ENCODE results near the gene ZNF260.

ZNF260 gene

DNA sequence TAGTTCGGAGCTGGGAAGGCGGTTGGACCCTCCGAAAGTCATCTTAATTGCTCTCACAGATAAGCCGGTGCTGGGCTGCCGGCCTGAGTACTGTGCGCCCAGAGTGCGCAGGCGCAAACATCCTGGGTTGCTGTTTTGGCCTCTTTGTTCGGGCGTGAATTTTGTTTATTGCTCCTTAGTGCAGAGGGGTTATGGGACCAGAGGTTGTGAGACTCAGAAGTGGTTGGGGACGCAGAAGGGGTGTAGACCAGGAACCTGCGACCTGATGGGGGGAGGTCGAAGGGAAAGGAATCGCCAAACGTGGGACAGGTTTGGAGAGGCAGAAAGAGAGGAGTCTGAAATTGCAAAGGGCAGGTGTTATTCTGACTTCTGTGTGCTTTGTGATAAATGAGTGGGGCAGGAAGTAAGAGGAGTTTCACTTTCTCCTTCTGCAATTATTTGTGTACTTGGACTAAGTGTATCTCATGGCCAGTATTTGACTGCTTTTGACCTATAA, 38.1 kb downstream of the ZNF260 start:
- no peak for DNase-seq (ENCODE audit: low read depth)

- DNase-seq (ENCODE audit: low read depth): peak; percentile 87
Observed at GRCh38 chr19:36489118-36489919, 38.8 kb downstream of the ZNF260 start, which contains the start of gene ZNF566. Gene ZNF566 (minus strand): TSS chr19:36489561. CDS start chr19:36476557, 13,004 bp downstream.

DNA sequence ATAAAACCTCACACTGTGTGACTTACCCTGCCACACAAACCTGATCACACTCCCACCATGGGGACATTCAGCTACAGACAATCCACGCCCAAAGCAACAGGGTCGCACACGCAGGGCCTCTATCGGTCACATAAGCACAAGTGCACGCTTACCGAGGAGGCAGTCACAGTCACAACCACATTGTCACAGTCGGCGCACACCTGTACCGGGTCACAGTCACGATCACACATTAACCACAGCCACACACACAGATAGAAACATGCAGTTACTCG, 39.3 kb downstream of the ZNF260 start:
- no peak for DNase-seq (ENCODE audit: low read depth)

GRCh38 chr19:36488118-36488845, 39.8 kb downstream of the ZNF260 start:
- no peak for DNase-seq (ENCODE audit: low read depth)

DNA sequence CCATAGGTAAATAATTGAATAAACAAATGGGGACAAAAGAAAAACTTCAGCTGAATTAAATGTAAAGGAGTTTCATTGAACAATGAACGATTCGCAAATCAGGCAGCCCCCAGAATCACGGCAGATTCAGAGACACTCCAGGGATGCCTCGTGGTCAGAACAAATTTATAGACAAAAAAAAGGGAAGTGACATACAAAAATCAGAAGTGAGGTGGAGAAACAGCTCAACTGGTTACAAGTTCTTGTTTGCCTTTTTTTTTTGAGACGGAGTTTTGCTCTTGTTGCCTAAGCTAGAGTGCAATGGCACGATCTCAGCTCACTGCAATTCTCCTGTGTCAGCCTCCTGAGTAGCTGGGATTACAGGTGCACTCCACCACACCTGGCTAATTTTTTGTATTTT, 44.4 kb downstream of the ZNF260 start:
- DNase-seq (ENCODE audit: low read depth): no peak

DNA sequence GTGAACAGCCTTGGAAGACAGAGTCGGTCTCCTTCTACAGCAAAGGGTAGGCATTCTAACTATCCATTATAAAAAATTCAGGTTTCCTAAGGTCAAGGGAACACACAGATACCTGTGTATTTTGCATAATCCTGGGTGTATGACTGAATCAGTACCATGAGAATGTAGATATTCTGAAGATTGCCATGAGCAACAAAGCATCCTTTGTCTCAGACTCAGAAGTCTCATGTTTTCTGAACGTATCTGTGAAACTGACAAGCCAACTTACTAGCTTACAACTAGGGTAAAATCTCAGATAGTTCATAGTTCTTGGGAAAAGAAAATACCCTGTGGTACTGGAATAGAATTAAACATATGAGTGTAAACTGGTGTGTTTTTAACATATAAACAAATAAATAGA, 45.2 kb downstream of the ZNF260 start:
- no peak for DNase-seq (ENCODE audit: low read depth)
